ENCODE measurements around the gene PRKD1.

The PRKD1 gene

DNA sequence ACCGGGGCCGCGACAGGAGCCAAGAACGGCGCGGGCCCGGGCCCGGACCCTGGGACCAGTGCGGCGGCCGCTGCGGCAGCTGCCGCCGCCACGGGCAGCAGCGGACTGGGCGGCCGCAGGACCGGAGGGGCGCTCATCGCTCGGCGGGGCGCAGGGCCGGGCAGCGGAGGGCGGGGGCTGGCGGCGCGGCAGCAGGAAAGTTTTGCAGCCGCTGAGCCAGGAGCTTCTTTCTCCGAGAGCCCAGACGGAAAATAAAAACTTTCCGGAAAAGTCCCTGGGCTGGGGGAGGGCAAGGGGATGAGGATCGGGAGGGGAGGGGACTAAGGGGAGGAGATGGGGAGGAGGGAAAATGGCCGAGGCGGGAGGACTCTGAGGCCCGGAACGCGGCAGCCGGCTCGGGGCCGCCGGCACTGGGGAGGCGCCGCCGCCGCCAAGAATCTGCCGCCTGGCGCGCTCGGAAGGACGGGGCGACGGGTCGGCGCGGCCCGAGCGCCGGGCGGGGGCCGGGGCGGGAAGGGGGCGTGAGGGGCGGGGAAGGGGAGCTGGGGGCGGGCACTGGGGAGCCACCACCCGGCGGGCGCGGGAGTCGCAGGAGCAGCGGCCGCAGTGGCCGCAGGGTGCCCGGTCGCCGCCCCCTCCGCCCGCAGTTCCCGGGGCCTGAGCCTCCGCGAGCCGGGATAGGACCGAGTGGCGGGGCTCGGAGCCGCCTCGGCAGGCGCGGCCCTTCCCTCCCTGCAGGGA, at the start of gene PRKD1:
PRKD1 (minus strand) TSS at position 472 of the 741 bp plus-strand sequence.
- DNase-seq (ENCODE audit: low spot score): peak; percentile 87

DNA sequence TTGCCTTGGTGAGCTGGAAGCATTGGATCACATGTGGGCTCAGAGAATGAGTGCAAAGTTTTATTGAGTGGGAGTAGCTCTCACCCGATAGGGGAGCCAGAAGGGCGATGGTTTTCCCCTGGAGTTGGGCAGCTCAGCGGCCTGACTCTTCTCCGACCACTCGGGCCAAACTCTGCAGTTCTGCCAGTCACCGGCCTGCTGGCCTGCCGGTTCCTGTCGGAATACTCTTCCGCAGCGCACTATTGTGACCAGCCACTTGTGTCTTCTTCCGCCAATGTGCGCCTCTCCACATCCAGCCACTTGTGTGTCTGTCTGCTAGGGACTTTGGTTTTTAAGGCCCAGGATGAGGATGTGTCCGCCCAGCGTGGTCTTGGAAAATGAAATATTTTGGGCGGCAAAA, 43.5 kb upstream of the PRKD1 start:
- DNase-seq (ENCODE audit: low spot score): no peak

DNA sequence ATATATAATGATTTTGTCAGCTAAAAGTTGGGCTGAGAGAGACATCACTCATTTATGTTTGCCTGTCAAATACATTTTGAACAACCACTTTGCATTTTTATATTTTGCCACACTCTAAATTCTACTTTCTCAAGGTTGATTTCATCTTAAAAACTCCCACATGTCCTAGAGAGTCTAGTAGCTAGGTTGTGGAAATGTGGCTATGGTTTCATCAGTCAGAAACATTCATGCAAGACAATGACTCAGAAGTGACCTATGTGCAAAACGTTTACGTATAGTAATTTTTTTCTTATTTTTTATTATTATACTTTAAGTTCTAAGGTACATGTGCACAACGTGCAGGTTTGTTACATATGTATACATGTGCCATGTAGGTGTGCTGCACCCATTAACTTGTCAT, 27.4 kb upstream of the PRKD1 start:
- no peak for DNase-seq (ENCODE audit: low spot score)

DNA sequence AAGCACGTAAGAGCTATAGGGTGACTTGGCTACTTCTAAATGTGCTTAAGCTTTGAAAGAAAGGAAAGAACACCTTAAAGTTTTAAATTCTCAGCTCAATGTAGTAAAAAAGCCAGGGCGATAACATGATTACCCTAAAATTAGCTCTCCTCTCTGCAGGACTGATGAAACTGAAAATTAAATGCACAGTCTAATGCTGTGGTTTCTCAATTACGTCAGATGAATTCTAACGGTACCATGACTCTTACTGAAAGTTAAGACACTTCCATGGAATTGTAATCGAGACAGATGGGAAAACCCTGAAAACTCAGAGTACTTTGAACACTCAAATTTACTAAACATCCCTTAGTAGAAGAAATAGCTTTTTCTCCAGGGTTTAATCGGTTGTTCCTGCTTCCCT, 25.9 kb upstream of the PRKD1 start:
- no peak for DNase-seq (ENCODE audit: low spot score)

DNA sequence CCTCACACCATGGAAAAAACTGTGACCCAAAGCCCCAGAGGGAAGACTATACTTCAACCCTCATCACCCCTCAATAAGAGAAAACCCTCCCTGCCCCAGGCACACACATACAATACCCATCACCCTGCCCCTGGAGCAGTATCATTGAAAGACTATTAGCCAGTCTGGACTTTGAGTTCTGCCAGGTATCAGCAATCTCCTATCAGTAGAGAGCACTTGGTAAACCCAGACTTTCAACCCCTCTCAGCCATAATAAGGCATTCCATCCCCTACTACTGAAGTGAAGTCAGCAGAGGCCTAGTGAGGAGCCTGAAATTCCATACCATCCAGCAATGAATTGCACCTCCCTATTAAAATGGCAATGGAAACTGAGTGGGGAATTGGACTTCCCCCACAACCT, 16.4 kb upstream of the PRKD1 start:
- no peak for DNase-seq (ENCODE audit: low spot score)

DNA sequence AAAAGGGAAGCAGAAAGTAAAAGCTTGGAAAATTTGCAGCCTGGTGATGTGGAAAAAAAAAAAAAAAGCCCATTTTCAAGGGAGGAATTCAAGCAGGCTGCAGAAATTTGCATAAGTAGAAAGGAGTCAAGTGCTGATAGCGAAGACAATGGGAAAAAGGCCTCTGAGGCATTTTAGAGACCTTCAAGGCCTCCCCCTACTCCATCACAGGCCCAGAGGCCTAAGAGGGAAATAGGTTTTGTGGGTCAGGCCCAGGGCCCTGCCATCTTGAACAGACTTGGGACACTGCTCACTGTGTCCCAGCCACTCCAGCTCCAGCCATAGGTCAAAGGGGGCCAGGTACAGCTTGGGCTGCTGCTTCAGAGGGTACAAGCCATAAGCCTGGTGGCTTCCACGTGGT, 13.8 kb upstream of the PRKD1 start:
- peak; percentile 32 for DNase-seq (ENCODE audit: low spot score)

DNA sequence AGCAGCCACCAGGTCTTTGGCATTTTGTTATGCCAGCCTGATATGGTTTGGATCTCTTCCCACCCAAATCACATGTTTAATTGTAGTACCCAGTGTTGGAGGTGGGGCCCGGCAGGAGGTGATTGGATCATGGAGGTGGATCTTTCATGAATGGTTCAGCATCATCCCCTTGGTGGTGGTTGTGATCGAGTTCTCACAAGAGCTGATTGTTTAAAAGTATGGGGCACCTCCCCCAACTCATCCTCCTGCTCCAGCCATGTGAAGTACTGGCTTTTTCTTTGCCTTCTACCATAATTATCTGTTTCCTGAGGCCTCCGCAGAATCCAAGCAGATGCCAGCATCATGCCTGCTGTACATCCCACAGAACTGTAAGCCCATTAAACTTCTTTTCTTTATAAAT, 12.8 kb upstream of the PRKD1 start:
- no peak for DNase-seq (ENCODE audit: low spot score)

DNA sequence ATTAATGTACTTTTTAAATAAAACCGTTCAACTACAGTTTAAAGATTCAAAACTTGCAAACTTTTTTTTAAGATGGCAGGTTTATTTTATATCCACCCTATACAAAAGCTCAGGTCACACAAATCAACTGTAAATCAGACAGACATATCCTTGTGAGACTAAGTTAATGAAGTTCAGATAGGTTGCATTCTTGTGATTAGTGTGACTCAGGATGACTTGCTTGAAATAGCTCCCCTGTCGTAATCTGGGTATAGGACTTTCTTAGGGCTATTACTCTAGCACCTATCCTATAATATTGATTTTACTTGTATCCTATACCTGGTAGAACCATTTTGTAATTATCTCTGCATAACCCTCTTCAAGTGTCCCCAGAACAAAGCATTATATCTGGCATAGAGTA, 9.5 kb upstream of the PRKD1 start:
- DNase-seq (ENCODE audit: low spot score): no peak

DNA sequence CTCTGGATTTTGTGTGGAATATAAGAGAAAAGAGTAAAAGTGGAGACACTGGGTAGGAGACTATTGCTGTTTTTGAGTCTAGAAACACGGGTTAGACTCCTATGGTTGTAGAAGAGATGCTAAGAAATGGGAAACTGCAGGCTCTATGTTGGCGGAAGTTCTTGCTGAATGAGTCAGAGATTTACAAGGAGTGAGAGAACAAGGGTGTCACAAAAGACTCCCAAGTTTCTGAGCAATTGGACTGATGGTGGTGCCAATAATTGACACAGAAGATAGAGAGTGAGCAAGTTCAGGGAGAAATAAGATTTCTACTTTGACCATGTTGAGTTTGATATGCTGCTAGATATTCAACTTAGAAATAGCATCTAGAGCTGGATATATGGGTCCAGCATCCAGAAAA, 2.6 kb upstream of the PRKD1 start:
- DNase-seq (ENCODE audit: low spot score): no peak

DNA sequence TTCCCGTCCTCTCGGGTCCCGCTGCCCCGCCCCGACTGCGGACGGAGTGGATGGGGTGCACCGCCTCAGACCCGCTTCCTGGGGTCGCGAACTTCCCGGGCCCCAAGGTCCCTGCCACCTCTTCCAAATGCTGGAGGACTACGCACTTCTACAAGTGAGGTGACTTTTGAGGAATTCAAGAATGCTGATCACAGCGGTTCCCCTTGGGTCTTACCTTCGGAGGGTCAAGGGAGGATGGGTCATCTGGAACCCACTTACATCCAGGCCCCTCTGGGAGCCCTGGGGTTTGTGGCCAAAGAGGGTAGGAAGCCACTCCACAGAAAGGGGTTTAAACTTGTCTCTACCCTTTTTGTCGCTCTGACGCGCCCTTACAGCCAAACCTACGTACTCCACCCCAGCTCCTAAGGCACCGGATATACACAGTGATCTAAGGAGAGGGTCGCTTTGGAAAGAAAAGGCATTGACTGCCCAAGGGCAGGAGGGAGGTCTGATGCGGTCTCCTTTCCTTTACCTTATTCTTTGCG, 532 bp upstream of the PRKD1 start:
- no peak for DNase-seq (ENCODE audit: low spot score)

DNA sequence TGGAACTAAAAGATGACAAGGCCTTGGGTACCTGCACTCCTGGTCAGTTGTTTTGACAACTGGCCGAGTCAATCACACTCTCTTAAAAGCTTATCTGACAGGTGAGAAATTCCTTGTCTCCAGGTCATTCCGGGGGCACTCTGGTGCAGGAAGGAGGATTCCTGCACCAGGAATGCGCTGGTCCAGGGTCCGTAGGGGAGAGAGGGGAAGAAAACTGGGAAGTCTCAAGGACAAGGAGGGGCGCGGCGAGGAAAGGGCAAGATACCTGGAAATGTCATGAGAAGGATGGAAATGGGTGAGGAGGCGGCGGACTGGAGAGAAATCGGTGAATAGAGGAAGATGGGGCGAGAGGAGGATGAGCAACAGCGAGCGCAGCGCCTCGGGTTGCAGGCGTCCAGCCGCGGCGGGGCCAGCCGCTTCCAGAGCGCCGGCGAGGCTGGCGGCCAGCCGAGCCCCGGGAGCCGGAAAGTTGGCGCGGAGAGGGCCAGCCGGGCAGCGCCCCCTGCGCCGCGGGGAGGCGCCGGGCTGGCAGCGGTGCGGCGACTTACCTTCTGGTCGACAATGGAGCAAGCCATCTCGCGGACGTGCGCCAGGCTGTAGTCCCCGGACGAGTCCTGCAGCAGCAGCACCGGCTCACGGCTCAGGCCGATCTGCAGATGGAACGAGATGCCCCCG, 809 bp downstream of the PRKD1 start:
- DNase-seq (ENCODE audit: low spot score): peak; percentile 62

DNA sequence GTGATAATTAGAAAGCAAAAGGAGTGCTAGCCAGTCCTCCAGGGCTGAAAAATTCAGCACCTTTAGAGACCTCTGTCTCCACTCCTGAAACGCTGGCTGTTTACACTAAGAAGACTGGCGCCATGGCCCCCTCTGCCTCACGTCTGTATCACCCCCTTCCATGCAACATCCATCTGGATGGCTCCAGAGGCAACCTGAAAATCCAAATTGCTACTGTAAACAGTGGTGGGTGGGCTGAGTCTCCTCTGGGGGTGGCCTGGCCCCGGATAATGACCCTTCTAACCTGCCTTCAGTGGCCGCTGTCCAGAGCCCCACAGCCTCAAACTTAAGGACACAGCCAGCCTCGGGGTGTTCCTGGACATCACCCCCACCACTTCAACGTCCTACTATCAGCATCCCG, 1.4 kb downstream of the PRKD1 start:
- DNase-seq (ENCODE audit: low spot score): peak; percentile 11

DNA sequence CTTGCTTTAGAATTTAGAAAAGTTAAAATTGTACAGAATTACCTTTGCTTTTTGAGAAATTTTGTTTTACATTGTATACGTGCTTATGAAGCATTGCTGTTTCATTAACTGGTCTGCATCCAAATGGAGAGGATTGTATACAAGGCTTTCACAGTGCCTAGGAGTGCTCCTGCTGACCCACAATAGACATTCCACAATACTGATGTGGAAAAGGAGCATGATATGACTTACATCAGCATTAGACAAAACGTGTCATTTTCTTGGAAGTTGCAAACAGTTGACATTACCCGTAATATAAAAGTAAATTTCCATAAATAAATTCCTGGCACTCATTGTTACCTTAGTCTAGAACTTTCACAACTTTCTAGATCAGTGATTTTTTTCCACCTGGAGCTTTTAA, 1.9 kb downstream of the PRKD1 start:
- DNase-seq (ENCODE audit: low spot score): no peak

DNA sequence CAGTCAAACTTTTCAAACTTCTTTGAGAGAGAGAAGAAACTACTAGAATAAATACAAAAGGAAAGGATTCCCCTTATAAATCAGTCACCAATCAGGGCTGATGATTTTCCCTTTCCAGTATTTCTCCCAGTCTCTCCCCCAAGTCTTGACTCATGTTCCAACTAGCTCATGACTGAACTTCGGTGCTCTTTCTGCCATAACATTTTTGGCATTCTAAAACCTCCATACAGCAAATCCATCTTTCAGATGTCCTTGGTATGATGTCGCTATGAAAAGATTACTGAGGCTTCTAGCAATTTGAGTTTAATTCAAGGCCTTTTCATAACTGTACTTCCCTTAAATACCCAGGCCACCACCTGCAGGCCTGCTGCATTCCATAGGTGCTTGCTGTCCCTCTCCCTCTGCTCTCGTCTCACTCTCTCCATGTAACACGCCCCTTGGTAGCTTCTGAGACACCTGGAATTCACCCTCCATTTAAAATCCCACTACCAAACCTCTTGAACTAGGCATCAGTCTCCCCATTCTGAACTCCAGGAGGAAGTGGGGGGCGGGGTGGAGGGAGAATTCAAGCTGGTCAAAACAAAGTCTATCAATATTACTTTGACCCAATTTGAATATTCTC, 2.4 kb downstream of the PRKD1 start:
- DNase-seq (ENCODE audit: low spot score): peak; percentile 20

DNA sequence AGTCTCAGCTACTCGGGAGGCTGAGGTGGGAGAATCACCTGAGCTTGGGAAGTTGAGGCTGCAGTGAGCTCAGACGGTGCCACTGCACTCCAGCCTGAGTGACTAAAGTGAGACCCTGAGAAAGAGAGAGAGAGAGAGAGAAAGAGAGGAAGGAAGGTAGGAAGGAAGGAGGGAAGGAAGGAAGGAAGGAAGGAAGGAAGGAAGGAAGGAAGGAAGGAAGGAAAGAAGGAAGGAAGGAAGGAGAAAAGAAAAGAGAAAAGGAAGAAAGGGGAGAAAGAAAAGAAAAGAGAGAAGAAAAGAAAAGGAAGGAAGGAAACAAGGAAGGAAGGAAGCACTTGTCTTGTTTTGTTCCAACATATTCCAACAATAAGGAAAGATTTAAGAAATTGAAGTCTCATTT, 7.8 kb downstream of the PRKD1 start:
- DNase-seq (ENCODE audit: low spot score): no peak

DNA sequence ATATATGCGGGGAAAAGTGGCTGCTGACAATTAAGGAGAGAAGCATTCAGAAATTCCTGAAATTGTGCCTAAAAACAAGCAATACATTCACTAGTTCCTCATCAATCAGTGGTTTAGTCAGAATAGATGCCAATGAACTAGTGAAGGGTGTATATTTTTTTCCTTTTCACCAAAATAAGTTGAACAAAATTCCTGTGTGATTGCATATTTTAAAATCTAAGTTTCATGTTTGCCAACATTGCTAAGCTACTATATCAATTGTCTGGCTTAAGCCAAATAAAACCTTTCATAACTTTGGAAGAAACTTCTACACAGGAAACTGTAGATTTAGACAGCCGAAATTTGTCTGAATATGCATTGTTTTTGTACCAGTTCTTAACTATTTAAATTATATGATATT, 8.7 kb downstream of the PRKD1 start:
- no peak for DNase-seq (ENCODE audit: low spot score)

DNA sequence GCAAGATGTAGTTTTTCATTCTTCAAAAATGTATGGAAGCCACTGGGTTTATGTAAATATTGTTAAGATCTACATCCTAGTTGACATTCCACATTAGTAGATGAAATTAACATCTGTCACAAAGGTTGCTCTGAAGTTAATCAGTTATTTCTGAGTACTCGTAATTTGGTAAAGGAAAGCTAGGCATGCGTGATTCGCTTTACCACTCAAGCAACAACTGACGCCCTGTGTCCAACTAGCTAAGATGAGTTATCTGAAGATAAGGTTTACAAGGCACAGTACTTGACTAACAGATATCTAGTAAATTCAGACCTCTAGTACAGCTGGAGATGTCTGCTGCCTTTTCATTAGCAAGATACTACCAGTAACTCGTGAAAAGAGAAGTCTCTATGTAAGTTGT, 14.1 kb downstream of the PRKD1 start:
- DNase-seq (ENCODE audit: low spot score): no peak

DNA sequence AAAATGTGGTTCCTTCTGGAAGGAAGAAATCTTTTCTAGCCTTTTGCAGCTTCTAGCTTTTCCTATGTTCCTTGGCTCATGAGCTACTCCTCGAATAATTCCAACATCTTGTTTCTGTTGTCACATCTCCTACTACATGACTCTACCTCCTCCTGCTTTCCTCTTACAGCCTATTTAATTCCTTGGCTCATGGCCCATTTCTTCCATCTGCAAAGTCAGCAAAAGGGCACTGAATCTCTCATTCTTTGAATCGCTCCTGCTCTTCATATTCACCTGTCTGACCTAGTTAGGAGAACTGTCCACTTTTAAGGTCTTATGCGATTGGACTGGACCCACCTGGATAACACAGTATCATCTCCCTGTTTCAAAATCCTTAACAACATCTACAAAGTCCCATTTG, 15.8 kb downstream of the PRKD1 start:
- no peak for DNase-seq (ENCODE audit: low spot score)

DNA sequence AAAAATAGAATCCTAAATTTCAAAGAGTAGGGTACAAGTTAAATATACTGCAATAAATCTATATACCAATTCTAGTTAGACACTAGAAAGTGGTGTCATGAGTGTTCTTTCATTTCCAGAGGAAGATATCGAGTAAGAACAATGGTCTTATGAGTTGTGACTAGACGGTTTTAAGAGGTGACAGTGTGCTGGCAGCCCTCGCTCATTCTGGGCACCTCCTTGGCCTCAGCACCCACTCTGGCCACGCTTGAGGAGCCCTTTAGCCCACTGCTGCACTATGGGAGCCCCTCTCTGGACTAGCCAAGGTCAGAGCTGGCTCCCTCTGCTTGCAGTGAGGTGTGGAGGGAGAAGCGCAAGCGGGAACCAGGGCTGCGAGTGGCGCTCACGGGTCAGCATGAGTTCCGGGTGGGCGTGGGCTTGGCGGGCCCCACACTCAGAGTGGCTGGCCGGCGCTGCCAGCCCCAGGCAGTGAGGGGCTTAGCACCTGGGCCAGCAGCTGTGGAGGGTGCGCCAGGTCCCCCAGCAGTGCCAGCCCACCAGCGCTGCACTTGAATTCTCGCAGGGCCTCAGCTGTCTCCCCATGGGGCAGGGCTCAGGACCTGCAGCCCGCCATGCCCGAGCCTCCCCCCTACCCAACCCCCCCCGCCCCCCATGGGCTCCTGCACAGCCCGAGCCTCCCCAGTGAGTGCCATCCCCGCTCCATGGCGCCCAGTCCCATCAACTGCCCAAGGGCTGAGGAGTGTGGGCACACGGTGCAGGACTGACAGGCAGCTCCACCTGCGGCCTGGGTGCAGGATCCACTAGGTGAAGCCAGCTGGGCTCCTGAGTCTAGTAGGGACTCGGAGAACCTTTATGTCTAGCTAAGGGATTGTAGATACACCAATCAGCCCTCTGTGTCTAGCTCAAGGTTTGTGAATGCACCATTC, 18.7 kb downstream of the PRKD1 start:
- DNase-seq (ENCODE audit: low spot score): no peak

DNA sequence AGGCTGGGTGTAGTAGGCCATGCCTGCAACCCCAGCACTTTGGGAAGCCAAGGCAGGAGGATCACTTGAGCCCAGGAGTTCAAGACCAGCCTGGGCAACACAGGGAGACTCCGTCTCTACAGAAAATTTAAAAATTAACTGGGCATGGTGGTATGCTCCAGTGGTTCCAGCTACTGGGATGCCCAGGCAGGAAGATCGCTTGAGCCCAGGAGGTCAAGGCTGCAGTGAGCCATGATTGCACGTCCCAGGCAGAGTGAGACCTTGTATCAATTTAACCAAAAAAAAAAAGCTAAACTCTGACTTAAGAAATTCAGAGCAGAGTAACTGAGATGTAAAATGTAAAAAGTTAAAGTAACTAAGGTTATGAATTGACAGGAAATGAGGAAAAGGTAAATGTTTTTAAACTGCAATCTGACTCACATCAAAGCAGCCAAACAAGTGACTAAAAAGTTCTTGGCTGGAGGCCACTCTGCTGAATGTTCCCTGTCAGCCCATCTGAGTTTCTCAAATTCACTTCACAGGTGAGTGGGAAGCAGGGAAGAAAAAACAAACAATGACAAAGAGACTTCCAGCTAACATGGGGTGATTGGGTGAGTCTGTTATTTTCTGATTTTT, 21.3 kb downstream of the PRKD1 start:
- DNase-seq (ENCODE audit: low spot score): peak; percentile 7

DNA sequence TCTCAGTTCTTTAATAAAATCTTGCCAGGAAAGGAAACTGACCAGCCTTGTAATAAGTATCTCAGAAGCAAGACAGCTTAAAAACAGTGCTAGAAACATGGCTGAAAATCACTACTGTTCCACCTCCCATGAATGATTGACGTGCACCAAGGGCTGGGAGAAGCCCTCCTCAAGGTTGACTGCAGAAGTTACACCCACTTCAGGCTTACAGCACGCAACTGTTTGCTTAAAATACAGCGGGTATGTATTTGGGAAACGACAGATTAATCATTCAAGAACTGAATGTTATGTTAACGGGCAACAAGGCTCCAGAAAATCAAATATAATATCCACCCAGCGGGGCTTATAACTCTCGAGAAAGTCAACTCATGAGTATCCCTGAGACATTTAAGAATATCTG, 22.1 kb downstream of the PRKD1 start:
- no peak for DNase-seq (ENCODE audit: low spot score)

Data from iPS-NIHi11 (cell line).